Sigmoid colon (tissue), 7 donors: ENCODE measurements around the gene PROX2. TPM values are rescaled to one million over a fixed set of nuclear protein-coding genes. Genes with fewer than 3 reads are reported as not detected.

ENCODE experiments used
- DNase-seq: peaks from one replicate; pipeline ENCODE4 v3.0.0-alpha.2; 2019
- H3K27ac ChIP-seq, 4 donors: fragments of 200-600 bp; sonication (generic); one replicate each; pipeline ENCODE4 v1.5.1; 2016 to 2019; ENCODE audit warnings: mild to moderate bottlenecking in 1 of 4
- H3K27me3 ChIP-seq, 3 donors: fragments of 200-600 bp; sonication (generic); one replicate each; pipeline ENCODE4 v1.5.1; 2019; ENCODE audit warnings: mild to moderate bottlenecking in 1 of 3
- H3K36me3 ChIP-seq, 4 donors: fragments of 200-600 bp; sonication (generic); one replicate each; pipeline ENCODE4 v1.5.1; 2016 to 2019
- H3K4me1 ChIP-seq, 4 donors: fragments of 200-600 bp; sonication (generic); one replicate each; pipeline ENCODE4 v1.5.1; 2017 to 2019
- H3K4me3 ChIP-seq, 4 donors: fragments of 200-600 bp; sonication (generic); one replicate each; pipeline ENCODE4 v1.5.1; 2017 to 2019; ENCODE audit warnings: mild to moderate bottlenecking in 2 of 4, moderate library complexity in 1 of 4
- H3K9me3 ChIP-seq, 4 donors: fragments of 200-600 bp in 3 of 4; sonication (generic) in 3 of 4; one replicate each; pipeline versions ENCODE4 v1.5.1 to v1.6.1; 2013 to 2019
- CTCF ChIP-seq, 4 experiments: fragments of 450-650 bp in 3 of 4; fragments of 200-600 bp in 1 of 4; IDR thresholded peaks; one replicate each; pipeline ENCODE4 v1.5.1; 2016 to 2019; ENCODE audit warnings: antibody characterized with exemption in 4 of 4, mild to moderate bottlenecking in 3 of 4, moderate library complexity in 2 of 4
- EP300 ChIP-seq, 4 donors: sonication (generic); formaldehyde crosslinking; IDR thresholded peaks; one replicate each; pipeline ENCODE4 v1.6.1; 2017; ENCODE audit warnings: antibody characterized with exemption in 4 of 4
- POLR2A ChIP-seq, 2 donors: fragments of 450-650 bp; IDR thresholded peaks; one replicate each; pipeline ENCODE4 v1.6.1; 2016; ENCODE audit warnings: antibody characterized with exemption in 2 of 2, mild to moderate bottlenecking in 2 of 2, moderate library complexity in 2 of 2
- POLR2AphosphoS5 ChIP-seq, 4 donors: sonication (generic); formaldehyde crosslinking; IDR thresholded peaks; one replicate each; pipeline ENCODE4 v1.6.1; 2017; ENCODE audit warnings: antibody characterized with exemption in 4 of 4
- WGBS, 2 donors: extraction: QIAGEN DNeasy Blood & Tissue Kit; methylation state at CpG; one replicate each; pipeline ENCODE4 v1.1.7; 2013; 5-methylcytosine and 5-hydroxymethylcytosine counted together
- intact Hi-C: fragments of 100-400 bp; cut with DNase I; formaldehyde crosslinking; loops from one replicate; pipeline ENCODE4 v1.15.1; 2023
- polyA plus RNA-seq, 3 donors: library from polyadenylated mRNA; stranded (reverse); fragments of 200-250 nt; gene quantifications; one replicate each; pipeline ENCODE4 v1.2.3, GENCODE V29; 2013
- total RNA-seq, 4 donors: library from RNA; depleted of rRNA; stranded (reverse); fragments of >200 nt; gene quantifications; one replicate each; pipeline ENCODE4 v1.1.0, GENCODE V29; 2016
- donor health status: healthy with polysubstance abuse.
- donor health status: Bipolar disorder and iron deficiency.
- donor health status: healthy.

PROX2 gene
- total and polyA plus RNA-seq, 7 donors, result 0.01 to 0.16 TPM; not detected in 5

DNA sequence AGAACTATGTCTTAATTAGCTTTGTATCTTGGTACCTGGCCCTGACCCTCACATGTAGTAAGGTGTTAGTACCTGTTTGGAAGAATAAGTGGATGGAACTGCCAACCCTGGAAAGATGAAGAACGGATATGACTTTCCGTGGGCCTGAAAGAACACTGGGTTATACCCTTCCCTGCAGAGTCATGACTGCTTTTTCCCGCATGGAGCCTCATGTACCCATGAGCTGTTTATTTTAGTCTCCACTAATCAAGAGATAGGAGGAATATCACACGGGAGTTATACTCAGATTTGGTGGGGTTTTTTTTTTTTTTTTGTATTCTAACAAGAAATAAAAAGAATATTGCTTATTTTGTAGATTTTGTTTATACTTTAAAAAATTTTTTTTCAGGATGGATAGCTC is 21.7 kb upstream of the PROX2 start:
- H3K27me3 ChIP-seq, result no peaks in the 10 kb centered on the region
- H3K4me1 ChIP-seq, result no peaks in the 10 kb centered on the region
- WGBS, 2 donors, result 89 to 94% methylated on average over 4 of the region's 4 CpGs
- TF ChIP-seq CTCF (IDR thresholded peaks at IDR 0.05), result no peak
- no peak for TF ChIP-seq POLR2AphosphoS5 (IDR thresholded peaks at IDR 0.05)
- TF ChIP-seq EP300 (IDR thresholded peaks at IDR 0.05), result no peak
- no peak for TF ChIP-seq POLR2A (IDR thresholded peaks at IDR 0.05)
- intact Hi-C loops, result no loop called here
- H3K27ac ChIP-seq, result no peak overlapping the region
- H3K36me3 ChIP-seq, result peaks cover 74 to 100% (median 94%) of the 10 kb centered on the region in 4 donors
- no peak overlapping the region for H3K4me3 ChIP-seq
- no peak for DNase-seq
- H3K9me3 ChIP-seq, result no peaks in the 10 kb centered on the region

- WGBS, 2 donors, result 95 to 99% methylated on average over 3 of the region's 3 CpGs
- DNase-seq, result no peak
- no peak overlapping the region for H3K27ac ChIP-seq
- H3K4me1 ChIP-seq, result no peaks in the 10 kb centered on the region
- no peaks in the 10 kb centered on the region for H3K27me3 ChIP-seq
- H3K4me3 ChIP-seq, result no peak overlapping the region
- no peaks in the 10 kb centered on the region for H3K9me3 ChIP-seq
- H3K36me3 ChIP-seq, result peaks cover 67 to 100% (median 93%) of the 10 kb centered on the region in 4 donors
- no peak for TF ChIP-seq EP300 (IDR thresholded peaks at IDR 0.05)
- TF ChIP-seq CTCF (IDR thresholded peaks at IDR 0.05), result no peak
- no peak for TF ChIP-seq POLR2AphosphoS5 (IDR thresholded peaks at IDR 0.05)
- no peak for TF ChIP-seq POLR2A (IDR thresholded peaks at IDR 0.05)
- intact Hi-C loops, result no loop called here
Measured at GRCh38 chr14:74896400-74896799, 20.5 kb upstream of the PROX2 start.

DNA sequence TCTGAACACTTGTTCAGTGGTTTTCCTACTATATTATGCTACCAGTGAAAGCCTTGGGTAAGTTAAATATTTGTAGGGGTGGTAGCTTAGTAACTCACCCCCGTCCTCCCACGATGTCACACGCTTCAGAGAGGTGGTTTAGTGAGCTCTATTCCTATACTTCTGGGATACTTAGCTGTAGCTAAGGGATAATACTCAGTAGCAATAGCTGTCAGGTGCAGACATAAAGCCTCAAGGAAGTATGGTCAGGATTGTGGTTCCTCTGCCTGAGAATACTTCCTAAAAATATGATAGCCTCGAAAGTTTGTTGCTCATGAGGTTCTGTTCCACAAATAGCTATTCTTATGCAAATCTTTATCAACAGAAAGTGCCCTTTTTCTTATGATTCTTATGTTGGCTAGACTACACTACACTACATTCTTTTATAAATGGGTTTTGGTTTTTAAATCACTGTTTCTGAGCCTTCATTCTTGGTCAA is 17.7 kb upstream of the PROX2 start:
- DNase-seq, result no peak
- H3K27ac ChIP-seq, result no peak overlapping the region
- H3K9me3 ChIP-seq, result no peaks in the 10 kb centered on the region
- TF ChIP-seq CTCF (IDR thresholded peaks at IDR 0.05), result no peak
- TF ChIP-seq EP300 (IDR thresholded peaks at IDR 0.05), result no peak
- no peak for TF ChIP-seq POLR2AphosphoS5 (IDR thresholded peaks at IDR 0.05)
- no peak for TF ChIP-seq POLR2A (IDR thresholded peaks at IDR 0.05)
- peaks cover 42 to 94% (median 86%) of the 10 kb centered on the region in 4 donors for H3K36me3 ChIP-seq
- no peaks in the 10 kb centered on the region for H3K27me3 ChIP-seq
- intact Hi-C loops, result no loop called here
- H3K4me1 ChIP-seq, result peaks cover 0 to 4% (median 4%) of the 10 kb centered on the region in 4 donors
- H3K4me3 ChIP-seq, result no peak overlapping the region
- 63 to 83% methylated on average over 4 of the region's 4 CpGs for WGBS, 2 donors

- no peak for TF ChIP-seq POLR2AphosphoS5 (IDR thresholded peaks at IDR 0.05)
- no peak for TF ChIP-seq EP300 (IDR thresholded peaks at IDR 0.05)
- TF ChIP-seq POLR2A (IDR thresholded peaks at IDR 0.05), result no peak
- TF ChIP-seq CTCF (IDR thresholded peaks at IDR 0.05), result no peak
- DNase-seq, result no peak
- no peaks in the 10 kb centered on the region for H3K9me3 ChIP-seq
- no peaks in the 10 kb centered on the region for H3K27me3 ChIP-seq
- H3K36me3 ChIP-seq, result peaks cover 41 to 84% (median 78%) of the 10 kb centered on the region in 4 donors
- no peak overlapping the region for H3K4me3 ChIP-seq
- intact Hi-C loops, result no loop called here
- H3K4me1 ChIP-seq, result peaks cover 0 to 13% (median 13%) of the 10 kb centered on the region in 4 donors
- no peak overlapping the region for H3K27ac ChIP-seq
- 62 to 90% methylated on average over 5 of the region's 5 CpGs for WGBS, 2 donors
Measured at GRCh38 chr14:74892745-74893144, 16.8 kb upstream of the PROX2 start.

GRCh38 chr14:74891870-74892269 is 15.9 kb upstream of the PROX2 start:
- WGBS, 2 donors, result 88 to 91% methylated on average over 6 of the region's 6 CpGs
- Histone ChIP-seq H3K4me1 (peaks cover 0 to 20% (median 17%) of the 10 kb centered on the region in 4 donors), H3K27ac (no peak overlapping the region), H3K36me3 (peaks cover 41 to 76% (median 70%) of the 10 kb centered on the region in 4 donors), H3K4me3 (no peak overlapping the region), H3K27me3 (no peaks in the 10 kb centered on the region), H3K9me3 (no peaks in the 10 kb centered on the region)
- no peak for TF ChIP-seq CTCF (IDR thresholded peaks at IDR 0.05)
- no peak for TF ChIP-seq EP300 (IDR thresholded peaks at IDR 0.05)
- no peak for TF ChIP-seq POLR2A (IDR thresholded peaks at IDR 0.05)
- no peak for TF ChIP-seq POLR2AphosphoS5 (IDR thresholded peaks at IDR 0.05)
- DNase-seq, result no peak
- intact Hi-C loops, result no loop called here
